Measurements from ENCODE around the gene TRIM38. TPM values are rescaled to one million over a fixed set of nuclear protein-coding genes. Genes with fewer than 3 reads are reported as not detected.

Gene TRIM38, protein sequence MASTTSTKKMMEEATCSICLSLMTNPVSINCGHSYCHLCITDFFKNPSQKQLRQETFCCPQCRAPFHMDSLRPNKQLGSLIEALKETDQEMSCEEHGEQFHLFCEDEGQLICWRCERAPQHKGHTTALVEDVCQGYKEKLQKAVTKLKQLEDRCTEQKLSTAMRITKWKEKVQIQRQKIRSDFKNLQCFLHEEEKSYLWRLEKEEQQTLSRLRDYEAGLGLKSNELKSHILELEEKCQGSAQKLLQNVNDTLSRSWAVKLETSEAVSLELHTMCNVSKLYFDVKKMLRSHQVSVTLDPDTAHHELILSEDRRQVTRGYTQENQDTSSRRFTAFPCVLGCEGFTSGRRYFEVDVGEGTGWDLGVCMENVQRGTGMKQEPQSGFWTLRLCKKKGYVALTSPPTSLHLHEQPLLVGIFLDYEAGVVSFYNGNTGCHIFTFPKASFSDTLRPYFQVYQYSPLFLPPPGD
- total RNA-seq: 1 to 10 TPM; 2.5 to 5.2 TPM

DNA sequence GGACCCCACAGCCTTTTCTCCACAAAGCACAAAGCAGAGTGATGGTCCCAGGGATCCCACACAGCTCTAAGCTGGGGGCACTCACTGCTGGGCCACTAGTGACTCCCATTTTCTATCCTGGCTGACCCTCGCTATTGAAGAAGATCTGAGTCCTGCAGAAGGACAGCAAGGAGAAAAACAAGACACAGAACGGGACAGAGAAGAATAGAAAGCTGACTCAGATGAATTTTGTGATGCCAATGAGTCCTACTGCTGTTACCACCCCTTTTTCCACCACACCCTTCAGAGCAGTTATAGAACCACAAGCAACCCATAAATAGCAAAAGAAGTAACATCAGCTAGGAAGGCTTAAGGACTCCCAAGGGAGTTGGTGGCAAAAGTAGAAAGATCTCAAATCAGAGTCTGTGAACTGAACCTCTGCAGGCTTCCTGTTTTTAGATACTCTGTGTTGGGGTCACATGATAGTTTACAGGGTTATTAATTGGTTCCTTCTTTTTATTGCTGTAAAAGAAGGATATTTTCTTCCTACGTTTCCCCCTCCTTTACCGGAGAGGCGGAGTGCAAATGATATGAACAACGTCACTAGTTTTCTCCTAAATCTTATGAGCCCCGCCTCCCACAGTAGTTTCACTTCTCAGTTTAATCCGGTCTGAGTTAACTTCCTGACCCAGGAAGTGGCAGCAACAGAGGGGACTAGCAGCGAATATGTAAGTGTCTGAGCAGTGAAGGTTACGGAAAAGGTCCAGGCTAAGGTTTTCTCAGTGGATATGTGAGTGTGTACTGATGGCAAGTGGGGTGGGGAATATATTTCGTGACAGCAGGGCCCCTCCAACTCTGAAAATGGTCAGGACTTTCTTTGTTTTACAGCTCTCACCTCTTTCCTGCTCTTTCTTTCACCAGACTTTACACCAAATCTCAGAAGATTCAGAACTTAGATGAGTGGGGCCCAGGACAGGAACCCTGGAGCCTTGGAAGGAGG is at the start of gene TRIM38:
Gene TRIM38 (plus strand): TSS at position 654 of the 979 bp plus-strand sequence. CDS start 3,721 bp downstream, outside the sequence.
- H3K9me3 ChIP-seq: no peaks in the 10 kb centered on the region
- no peak for TF ChIP-seq CTCF (IDR thresholded peaks at IDR 0.05)
- peaks cover 15% of the 10 kb centered on the region for H3K36me3 ChIP-seq
- peak within 1 kb of the TSS; percentile 46 to 54 for H3K4me3 ChIP-seq
- peak; percentile 88 for DNase-seq (ENCODE audit: low spot score)
- peaks cover 0 to 23% of the 10 kb centered on the region in 2 donors for H3K4me1 ChIP-seq
- no peaks in the 10 kb centered on the region for H3K27me3 ChIP-seq
- H3K27ac ChIP-seq: peak within 1 kb of the TSS; percentile 86 to 88

- Histone ChIP-seq H3K27me3 (no peaks in the 10 kb centered on the region), H3K9me3 (no peaks in the 10 kb centered on the region), H3K27ac (no peak overlapping the region), H3K36me3 (no peaks in the 10 kb centered on the region), H3K4me3 (no peak overlapping the region), H3K4me1 (no peaks in the 10 kb centered on the region)
- no peak for DNase-seq (ENCODE audit: low spot score)
- no peak for TF ChIP-seq CTCF (IDR thresholded peaks at IDR 0.05)
Observed at GRCh38 chr6:25913741-25914140, 48.9 kb upstream of the TRIM38 start.

DNA sequence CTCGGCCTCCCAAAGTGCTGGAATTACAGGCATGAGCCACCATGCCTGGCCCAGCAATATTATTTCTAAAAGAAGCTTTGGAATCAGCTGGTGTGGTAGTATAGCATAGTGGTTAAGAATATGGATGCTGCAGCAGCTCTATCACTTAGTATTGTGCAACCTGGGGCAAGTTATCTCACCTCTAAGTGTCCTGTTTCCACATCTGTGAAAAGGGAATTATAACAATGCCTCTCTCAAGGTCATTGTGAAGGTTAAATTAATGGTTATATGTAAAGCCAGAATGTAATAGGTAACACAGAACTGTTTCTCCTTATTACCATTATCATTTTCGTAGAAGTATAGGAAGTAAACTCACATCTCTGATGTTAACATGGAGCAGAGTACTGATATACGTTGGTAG is 46.3 kb upstream of the TRIM38 start:
- DNase-seq (ENCODE audit: low spot score): no peak
- Histone ChIP-seq H3K36me3 (no peaks in the 10 kb centered on the region), H3K27me3 (no peaks in the 10 kb centered on the region), H3K4me1 (no peaks in the 10 kb centered on the region), H3K4me3 (no peak overlapping the region), H3K27ac (no peak overlapping the region), H3K9me3 (no peaks in the 10 kb centered on the region)
- no peak for TF ChIP-seq CTCF (IDR thresholded peaks at IDR 0.05)

- Histone ChIP-seq H3K36me3 (no peaks in the 10 kb centered on the region), H3K9me3 (no peaks in the 10 kb centered on the region), H3K4me3 (no peak overlapping the region), H3K4me1 (no peaks in the 10 kb centered on the region), H3K27me3 (no peaks in the 10 kb centered on the region), H3K27ac (no peak overlapping the region)
- no peak for DNase-seq (ENCODE audit: low spot score)
- TF ChIP-seq CTCF (IDR thresholded peaks at IDR 0.05): no peak
Observed at GRCh38 chr6:25916789-25917490, 45.7 kb upstream of the TRIM38 start.

DNA sequence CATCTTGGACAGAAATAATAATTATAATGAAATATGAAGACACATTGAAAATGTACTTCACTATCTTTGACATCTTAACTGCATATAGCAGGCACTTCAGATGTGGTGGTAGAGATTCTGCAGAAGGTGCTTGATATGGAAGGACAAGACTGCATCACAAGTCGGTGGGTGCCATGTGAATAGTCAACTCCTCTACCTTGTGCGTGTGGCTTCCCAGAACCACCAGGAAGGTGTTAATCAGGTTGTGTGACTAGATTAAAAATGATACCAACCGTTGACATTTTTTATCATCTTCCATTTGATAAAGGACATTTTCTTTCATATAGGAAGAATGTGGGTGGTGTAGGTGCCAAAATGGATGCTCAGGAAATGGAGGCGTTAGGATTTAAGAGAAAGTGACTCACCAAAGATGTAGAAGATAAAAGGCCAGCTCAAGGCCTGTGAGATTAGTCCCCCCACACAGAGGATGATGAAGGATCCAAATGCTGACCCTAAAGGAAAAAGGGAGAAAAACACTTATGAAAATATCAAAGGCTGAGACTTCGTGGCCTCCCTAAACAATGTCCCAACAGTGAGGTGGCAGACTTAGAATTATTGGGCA is 44.4 kb upstream of the TRIM38 start:
- Histone ChIP-seq H3K27me3 (no peaks in the 10 kb centered on the region), H3K4me3 (no peak overlapping the region), H3K27ac (no peak overlapping the region), H3K9me3 (no peaks in the 10 kb centered on the region), H3K36me3 (no peaks in the 10 kb centered on the region), H3K4me1 (no peaks in the 10 kb centered on the region)
- no peak for DNase-seq (ENCODE audit: low spot score)
- no peak for TF ChIP-seq CTCF (IDR thresholded peaks at IDR 0.05)
